NCI-H2029 (cell line): ENCODE results near the gene KDM6B.
"Not testable (repeated sequence)": the region's sequence is repeated elsewhere in the genome, so short reads cannot be mapped to it uniquely, and the experiment has no call there.

ENCODE experiments used
- DNase-seq: peaks from one replicate; lab custom pipeline; 2025; lab: John Stamatoyannopoulos, UW

KDM6B gene

DNA sequence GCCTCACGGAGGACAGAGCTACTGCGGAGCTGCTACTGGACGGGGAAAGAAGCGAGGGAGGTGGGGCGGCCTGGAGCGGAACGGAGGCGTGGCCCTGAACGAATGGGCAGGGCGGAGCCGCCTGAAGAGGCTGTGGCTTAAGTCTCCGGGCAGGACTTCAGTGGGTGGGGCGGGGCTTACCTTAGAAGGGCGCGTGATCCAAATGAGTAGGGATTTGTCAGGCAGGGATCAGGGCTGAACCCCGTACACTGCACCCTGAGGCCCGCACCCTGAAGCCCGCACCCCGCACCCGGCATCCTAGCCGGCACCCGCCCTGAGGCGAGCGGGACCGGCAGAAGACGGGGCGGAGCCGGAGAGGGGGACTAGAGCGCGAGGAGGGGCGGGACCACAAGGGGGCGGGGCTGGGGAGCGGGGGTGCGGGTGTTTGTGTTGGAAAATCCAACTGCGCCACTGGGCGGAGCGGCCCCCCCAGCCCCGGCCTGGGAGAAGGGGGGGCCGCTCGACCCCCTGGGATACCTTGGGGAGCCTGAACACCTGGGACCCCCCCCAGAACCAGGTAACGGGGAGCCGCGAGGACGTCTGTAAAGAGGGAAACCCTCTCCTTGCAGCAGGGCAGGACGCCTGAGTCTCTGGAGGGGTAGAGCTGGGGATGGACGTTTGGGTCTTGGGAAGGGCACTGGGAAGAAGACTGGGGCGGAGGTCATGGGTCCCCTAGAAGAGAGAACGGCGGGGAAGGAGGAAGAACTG, at the start of gene KDM6B:
KDM6B (plus strand) TSS at position 423 of the 747 bp plus-strand sequence. CDS start 11,338 bp downstream, outside the sequence.
- DNase-seq = peak; percentile 76

DNA sequence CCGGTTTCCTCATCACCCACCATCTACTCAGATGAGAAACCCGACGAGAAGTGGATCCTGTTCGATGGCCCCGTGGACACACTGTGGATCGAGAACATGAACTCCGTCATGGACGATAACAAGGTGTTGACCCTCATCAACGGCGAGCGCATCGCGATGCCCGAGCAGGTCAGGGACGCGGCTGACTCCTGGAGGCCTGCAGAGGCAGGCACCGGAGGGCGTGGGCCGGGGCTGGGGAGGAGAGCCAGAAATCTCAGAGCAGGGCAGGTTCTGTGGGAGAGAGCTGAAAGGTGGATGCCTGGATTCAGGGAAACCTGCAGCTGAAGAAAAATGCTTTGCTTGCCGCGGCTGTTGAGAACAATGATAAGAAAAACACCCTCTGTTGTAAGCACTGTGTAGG, 47.2 kb upstream of the KDM6B start:
- DNase-seq = no peak

- DNase-seq = no peak
Measured at GRCh38 chr17:7789131-7789530, 44.9 kb upstream of the KDM6B start.

DNA sequence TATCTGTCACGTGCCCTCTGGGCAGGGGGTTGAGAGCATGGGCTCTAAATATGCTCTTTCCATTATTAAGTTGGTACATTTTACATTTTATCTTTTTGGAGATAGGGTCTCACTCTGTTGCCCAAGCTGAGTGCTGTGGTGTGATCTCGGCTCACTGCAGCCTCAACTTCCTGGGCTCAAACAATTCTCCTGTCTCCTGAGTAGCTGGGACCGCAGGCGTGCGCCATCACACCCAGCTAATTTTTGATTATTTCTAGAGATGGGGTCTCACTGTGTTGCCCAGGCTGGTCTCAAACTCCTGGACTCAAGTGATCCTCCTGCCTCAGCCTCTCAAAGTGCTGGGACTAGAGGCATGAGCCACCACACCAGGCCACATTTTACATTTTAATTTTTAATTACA, 43.9 kb upstream of the KDM6B start:
- no peak for DNase-seq

GRCh38 chr17:7792611-7793010, 41.4 kb upstream of the KDM6B start:
- no peak for DNase-seq

DNA sequence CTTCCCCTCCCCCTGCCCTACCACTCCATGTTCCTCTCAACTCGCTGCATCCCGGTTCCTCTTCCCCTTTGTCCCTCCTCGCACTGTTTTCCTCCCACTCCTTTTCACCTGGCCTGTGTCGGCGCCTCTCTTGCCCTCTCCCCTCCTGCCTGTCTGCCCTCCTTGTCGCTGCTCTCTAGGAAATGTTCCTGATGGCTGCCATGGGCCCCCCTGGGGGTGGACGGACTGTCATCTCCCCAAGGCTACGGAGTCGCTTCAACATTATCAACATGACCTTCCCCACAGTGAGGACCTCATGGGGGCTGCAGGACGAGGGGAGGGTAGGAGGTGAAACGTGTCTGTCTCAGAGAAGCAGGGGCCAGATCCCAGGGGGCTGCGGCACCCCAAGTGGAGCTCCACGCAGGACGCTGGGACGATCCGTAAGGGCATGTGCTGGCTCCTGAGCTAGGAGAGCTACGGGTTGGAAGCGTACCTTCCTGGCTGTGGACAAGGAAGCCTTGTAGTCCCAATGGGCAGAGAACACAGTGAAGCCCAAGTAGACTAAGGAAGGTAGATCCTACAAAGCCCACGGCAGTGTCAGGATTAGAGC, 39.8 kb upstream of the KDM6B start:
- no peak for DNase-seq

DNA sequence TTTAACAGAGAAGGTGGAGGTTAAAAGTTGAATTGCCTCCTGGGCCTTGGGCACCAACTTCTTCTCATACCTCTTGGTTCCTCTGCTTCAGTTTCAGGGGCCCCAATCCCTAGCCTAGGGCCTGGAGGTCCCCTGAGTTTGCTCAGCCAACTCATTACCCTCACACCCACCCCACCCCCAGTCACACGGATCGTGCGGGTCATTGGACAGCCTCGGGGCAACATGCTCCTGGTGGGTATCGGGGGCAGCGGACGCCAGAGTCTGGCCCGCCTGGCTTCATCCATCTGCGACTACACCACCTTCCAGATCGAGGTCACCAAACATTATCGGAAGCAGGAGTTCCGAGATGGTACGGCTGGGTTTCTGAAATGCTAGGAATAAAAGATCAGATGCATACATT, 36.0 kb upstream of the KDM6B start:
- DNase-seq = no peak

DNA sequence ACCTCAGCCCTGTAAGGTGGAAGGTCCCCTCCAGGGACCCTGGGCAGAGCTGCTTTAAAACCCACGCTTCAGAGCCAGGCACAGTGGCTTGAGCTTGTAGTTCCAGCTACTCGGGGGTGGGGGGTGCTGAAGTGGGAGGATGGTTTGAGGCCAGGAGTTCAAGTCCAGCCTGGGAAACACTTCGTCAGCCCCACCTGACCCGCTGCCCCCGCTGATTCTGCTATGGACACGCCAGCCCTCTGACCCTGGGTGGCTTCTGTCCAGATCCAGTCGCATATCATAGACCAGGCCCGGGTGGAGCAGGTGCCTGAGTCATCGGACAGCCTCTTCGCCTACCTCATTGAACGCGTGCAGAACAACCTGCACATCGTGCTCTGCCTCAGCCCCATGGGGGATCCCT, 35.2 kb upstream of the KDM6B start:
- DNase-seq = no peak

DNA sequence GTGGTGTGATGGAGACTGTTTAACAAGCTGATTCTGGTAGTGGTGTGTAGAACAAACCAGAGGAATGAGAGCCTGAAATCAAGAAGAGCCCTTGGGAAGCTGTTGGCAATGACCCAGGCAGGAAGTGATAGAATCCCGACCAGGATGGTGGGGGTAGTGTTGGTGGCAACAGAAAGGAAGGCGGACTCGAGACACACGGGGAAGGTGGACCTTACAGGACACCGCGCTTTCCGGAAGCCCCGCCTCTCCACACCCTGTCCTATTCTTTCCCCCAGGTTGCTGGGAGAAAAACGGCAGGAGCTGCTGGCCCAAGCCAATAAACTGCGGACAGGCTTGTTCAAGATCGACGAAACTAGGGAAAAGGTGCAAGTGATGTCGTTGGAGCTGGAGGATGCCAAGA, 30.0 kb upstream of the KDM6B start:
- DNase-seq = peak; percentile 67

DNA sequence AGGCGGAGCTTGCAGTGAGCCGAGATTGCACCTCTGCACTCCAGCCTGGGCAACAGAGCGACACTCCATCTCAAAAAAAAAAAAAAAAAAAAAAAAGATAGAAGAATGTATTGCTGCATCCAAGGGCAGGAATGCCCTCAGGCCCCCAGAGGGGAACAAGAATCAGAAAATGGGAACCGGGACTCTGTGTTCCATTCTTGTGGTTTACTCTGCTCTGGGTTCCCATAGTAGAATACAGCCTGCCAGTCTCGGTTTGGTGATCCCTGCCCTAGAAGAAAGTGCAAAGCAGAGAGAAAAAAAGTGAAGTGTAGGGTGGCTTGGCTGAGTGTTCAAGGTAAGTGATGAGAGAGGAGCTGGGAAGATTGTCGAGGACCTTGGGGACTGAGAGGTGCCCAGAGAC, 27.4 kb upstream of the KDM6B start:
- no peak for DNase-seq

- DNase-seq = no peak
Measured at GRCh38 chr17:7807206-7807605, 26.8 kb upstream of the KDM6B start.

DNA sequence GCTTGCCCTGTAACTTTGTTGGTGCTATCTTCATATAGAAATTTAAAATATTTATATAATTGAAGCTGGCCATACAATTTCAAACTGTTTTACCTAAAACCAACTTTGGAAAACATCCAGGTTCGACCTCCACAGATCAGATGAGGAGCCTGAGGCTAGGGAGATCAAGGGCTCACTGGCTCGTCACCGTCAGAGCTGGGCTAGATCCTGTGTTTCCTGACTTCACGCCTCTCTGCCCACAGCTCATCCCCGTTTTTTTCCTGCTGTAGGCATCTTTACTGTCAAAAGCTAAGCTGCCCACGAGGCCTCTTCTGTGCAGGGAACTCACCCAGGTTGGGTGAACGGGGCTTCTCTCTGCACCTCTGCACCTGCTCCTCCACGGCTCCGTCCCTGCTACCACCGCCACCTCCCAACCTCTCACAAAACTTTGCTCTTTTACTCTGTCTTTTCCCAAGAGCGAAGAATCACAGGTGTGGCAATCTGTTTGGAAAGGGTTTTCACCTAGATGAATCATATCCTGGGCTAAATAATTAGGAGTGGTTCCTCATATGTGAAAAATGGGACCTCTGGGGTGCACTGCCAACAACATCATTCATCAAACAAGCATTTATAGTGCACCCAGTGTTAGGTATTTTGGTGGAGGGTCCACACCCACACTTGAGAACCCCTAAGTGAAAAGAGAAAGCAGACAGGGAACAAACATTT, 24.8 kb upstream of the KDM6B start:
- no peak for DNase-seq

- not testable (repeated sequence) for DNase-seq
Measured at GRCh38 chr17:7809791-7810343, 24.1 kb upstream of the KDM6B start.

GRCh38 chr17:7811251-7811650, 22.8 kb upstream of the KDM6B start:
- no peak for DNase-seq

DNA sequence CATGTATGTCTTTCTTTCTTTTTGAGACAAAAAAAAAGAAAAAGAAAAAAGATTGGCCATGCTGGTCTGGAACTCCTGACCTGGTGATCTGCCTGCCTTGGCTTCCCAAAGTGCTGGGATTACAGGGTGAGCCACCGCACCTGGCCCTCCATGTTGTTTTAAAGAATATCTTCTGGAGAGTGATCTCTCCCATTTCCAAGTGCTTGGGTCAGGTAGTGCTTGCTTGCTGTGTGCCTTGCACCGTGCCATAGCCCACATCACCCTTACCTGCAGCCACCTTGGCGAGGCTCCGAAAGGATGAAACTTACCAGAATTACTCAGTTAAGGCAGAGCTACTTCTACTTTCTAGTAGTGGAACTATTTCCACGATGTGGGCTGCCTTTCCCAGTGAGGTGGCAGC, 19.0 kb upstream of the KDM6B start:
- no peak for DNase-seq

DNA sequence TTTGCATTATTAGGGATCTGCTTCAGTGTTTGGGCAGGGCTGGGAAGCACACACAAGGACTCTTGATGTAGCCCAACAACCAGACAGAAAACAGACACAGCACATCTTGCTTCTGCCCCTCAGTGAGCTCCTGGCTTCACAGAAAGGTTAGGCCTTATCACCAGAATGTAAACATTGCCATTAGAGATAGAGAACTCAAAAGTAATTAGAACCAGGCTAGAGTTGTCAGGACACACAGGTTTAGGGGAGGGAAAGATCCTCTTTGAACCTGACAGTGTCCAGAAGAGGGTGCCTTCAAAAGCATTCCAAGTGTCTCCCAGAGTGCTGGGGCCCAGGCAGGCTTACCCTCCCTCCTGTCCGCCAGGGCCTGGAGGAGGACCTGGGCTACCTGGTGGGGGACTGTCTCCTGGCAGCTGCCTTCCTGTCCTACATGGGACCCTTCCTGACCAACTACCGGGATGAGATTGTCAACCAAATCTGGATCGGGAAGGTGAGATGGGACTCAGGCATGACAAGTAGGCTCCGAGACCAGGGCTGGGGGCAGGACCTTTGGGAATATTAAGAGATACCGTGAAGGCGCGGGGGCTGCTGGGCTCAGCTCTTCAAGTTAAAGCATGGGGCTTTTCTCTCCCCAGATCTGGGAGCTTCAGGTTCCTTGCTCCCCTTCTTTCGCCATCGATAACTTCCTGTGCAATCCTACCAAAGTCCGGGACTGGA, 16.9 kb upstream of the KDM6B start:
- no peak for DNase-seq

DNA sequence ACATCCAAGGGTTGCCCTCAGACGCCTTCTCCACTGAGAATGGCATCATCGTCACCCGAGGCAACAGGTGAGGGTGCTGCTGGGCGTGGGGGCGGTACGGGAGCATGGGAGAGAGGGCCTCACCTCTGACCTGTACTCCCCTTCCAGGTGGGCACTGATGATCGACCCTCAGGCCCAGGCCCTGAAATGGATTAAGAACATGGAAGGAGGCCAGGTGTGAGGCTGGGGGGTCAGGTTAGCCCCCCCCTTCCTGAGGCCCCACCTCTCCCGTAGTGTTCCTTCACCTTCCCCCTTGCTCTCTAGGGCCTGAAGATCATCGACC, 16.4 kb upstream of the KDM6B start:
- DNase-seq = no peak

GRCh38 chr17:7818026-7818425, 16.0 kb upstream of the KDM6B start:
- no peak for DNase-seq

DNA sequence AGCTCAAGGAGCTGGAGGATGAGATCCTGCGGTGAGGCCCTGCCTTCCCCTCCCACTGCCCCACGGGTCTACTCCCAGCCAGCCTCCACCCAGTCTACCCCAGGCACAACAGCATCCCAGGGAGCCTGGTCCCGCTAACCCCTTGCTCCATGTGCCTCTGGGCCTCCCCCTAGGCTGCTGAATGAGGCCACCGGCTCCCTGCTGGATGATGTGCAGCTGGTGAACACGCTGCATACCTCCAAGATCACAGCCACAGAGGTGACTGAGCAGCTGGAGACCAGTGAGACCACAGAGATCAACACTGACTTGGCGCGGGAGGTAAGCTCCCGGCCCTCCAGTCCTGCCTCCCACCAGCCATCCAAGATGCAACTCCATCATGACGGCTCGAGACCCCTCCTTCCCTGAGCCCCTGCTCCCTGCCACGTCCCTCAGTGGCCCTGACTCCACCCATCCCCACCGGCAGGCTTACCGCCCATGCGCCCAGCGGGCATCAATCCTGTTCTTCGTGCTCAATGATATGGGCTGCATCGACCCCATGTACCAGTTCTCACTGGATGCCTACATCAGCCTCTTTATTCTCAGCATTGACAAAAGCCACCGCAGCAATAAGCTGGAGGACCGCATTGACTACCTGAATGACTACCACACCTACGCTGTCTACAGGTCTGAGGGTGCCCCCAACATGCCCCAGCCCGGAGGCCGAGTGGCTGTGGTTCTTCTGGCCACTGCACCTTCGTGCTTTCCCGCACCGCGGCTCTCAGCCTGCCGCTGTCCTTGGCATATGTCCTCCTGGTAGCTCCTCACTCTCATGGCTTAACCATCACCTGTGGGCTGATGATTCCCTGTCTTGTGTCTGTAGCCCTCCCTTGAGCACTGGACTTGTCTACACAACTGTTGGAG, 15.0 kb upstream of the KDM6B start:
- no peak for DNase-seq

DNA sequence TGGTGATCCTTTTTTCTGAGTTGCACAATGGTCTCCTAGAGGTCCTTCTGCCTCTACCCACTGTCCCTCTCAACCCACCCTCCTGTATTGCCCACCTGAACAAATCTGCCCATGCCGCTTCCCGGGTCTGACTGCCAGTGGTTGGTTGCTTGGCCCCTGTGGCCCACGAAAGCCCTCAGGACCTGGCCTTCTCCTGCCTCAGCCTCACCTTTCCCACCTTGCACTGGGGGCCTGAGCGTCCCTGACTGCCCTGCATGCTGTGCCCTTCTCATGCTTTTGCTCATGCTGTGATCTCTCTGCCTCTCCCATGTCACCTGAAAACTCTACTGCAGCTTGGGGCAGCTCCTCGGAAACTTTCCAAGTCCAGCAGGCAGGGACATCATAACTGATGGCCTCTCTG, 13.8 kb upstream of the KDM6B start:
- DNase-seq = no peak

DNA sequence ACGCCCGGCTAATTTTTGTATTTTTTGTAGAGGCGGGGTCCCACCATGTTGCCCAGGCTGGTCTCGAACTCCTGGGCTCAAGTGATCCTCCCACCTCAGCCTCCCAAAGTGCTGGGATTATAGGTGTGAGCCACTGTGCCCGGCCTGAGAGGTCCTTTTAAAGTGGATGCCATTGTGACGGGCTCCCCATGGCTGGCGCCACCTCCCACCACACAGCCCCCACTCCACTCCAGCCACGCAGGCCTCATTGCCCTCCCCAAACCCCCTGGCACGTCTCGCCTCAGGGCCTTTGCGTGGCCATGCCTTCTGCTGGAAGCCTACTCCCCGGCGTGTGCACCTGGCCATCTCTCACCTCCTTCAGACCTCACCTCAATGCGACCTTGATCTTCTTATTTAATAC, 11.9 kb upstream of the KDM6B start:
- DNase-seq = no peak
